GM18907 (cell line): Measurements from ENCODE around the gene CTDP1.

Source experiments
- ATAC-seq: cut with Tn5 transposase; IDR thresholded peaks from one replicate; pipeline ENCODE4 v1.9.1; 2021; ENCODE audit warnings: mild to moderate bottlenecking, moderate library complexity; ENCODE audit not compliant: unreplicated experiment

Gene CTDP1

GRCh38 chr18:79790996-79791972, 111.7 kb downstream of the CTDP1 start:
- no peak for ATAC-seq

GRCh38 chr18:79792096-79792987, 112.7 kb downstream of the CTDP1 start:
- no peak for ATAC-seq

- peak; percentile 60 for ATAC-seq
These were observed 113.4 kb downstream of the CTDP1 start for GRCh38 chr18:79792988-79793355.

- ATAC-seq: no peak
These were observed 115.2 kb downstream of the CTDP1 start for GRCh38 chr18:79794846-79795245.

DNA sequence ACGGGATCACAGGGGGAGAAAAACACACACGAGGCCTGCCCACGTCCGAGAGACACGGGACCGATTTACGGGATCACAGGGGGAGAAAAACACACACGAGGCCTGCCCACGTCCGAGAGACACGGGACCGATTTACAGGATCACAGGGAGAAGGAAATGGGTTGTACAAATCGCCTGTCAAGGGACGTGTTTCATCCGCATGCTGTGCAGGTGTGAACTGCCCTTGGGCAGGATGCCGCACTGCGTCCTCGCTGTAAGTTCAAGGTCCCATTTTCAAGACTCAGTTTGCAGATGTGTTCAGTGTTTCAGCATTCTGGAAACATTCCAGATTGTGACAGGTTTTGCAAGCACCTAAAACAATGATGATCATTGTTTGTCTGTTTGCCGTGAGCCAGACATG, 115.8 kb downstream of the CTDP1 start:
- no peak for ATAC-seq

DNA sequence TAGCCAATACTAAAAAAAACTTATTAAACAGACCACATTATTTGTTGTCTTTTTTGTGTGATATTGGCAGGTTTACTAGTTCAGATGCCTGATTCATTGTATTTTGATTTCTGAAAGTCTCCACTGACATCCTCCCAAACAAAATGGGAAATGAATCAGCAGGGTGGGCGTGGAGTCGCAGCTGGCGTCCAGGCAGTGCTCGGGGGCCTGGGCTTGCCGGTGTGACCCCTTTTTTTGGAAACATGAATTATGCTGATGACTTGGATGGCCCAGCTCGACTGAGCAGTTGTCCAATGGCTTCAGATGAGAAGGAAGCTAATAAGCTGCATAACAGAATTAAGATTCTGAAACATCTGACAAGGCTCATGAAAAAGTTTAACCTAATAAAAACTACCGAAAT, 116.4 kb downstream of the CTDP1 start:
- no peak for ATAC-seq

- ATAC-seq: no peak
These were observed 117.2 kb downstream of the CTDP1 start for GRCh38 chr18:79796531-79797405.

DNA sequence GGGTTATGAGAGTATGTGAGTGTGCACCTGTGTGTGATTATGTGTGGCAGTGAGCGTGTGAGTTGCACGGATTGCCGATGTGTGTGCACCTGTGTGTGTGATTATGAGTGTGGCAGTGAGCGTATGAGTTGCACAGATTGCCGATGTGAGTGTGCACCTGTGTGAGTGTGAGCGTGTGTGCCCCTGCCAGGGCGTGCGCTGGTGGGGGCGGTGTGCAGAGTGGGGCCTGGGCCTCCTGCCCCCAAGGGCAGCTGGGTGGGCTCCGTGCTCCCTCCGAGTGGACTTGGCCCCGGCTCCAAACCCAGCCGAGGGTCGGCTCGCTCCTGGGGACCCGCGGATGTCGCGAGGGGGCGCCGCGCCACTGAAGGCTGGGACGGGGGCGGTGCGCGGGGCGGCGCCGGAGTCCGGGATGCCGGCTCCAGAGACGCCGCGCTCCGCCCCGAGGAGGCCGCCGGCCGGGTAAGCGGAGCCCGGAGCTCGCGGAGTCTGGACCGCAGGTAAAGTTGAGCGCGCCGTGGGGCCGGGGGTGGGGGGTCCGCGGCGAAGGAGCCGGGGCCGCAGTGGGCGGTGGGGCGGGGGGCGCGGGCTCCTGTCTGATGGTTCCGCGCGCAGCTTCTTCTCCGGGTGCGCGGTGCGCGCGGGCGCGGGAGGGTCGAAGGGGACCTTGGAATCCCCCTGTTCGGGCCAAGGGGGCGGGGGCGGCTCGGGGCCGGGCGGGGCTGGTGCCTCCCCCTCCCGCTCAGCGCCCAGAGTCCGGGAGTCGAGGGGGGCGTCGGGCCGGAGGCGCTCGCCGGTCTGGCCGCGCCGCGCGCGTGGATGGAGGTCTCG, 118.1 kb downstream of the CTDP1 start, which contains the start of gene KCNG2:
Gene KCNG2 (plus strand): TSS at position 421 of the 828 bp plus-strand sequence. CDS start 65,730 bp downstream, outside the sequence.
- no peak for ATAC-seq

DNA sequence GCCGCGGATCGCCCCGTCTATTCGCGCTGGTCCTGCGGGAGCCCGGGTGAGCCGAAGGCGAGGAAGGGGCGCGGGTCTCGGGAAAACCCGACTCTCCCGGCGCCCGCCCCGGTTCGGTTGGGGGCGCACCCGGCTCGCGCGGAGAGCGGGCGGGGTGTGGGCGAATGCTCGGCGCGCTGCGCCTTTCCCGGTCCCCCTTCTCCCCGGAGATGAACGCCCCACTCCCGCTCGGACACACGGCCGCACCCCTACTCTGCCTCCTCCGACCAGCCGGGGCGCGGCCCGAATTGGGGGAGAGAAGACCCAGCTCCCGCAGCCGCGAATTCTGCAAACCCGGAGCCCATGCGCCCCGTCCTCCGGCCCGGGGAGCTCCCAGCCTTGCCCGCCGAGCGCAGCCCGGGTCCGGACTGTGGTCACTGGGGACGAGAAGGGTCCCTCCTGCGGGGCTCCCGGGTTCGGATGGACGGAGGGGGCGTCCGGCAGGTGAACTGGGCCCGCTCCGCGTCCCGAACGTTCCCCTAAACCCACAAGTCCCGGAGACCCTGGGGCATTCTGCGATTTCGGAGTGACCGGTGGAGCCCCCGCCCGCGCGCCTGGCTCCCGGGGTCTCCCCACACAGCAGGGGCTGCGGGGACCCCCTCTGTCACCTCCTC, 118.9 kb downstream of the CTDP1 start:
- no peak for ATAC-seq

DNA sequence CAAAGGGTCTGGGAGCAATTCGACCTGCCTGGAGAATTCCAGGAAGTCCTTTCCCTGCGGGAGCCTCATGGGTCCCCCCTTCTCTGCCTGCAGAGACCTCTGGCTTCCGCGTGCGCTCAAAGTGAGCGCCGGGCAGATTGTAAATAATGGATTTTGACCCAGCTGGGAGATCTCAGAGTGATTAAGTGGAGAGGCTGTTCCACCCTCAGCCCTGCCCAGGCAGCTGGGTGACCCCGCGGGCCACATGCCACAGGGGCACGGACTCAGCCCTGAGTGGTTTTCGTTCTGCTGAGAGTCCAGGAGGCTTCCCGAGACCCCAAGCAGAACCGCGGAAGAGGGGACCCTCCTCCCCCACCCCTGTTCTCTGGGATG, 119.4 kb downstream of the CTDP1 start:
- no peak for ATAC-seq

DNA sequence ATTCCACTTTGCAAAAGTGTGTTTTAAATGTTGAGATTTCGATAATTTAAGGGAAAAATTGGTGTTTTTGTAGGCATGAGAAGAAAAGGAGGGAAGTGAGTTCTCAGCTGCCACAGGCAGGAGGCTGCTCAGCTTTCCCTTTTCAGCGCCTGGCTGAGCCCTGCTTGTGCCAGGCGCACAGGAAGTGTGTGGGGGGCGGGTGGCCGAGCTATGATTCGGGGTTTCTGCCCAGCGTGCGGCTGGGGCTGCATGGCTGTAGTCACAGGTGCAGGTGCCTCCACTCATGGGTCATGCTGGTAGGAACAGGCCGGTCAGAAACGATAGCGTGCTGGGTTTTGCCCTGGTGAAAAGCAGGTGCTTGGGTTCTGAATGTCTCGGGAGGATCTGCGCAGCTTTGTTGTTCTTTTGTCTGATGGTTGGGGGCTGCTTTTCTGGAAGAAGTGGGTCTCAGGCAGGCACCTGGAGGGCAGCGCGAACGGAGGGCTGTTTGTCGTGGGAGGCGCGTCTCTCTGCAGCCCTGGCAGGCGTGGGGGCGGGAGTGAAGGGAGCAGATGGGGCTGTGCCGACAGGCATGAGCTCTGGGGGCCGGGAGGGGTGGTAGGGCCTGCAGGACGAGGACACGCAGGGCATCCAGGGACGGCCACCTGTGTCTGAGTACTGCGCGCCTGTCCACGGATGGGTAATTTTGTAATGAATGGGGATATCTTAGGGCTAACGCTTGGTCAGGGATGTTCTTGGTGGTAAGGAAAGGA, 120.2 kb downstream of the CTDP1 start:
- ATAC-seq: no peak

- ATAC-seq: no peak
These were observed 121.0 kb downstream of the CTDP1 start for GRCh38 chr18:79800371-79801180.

DNA sequence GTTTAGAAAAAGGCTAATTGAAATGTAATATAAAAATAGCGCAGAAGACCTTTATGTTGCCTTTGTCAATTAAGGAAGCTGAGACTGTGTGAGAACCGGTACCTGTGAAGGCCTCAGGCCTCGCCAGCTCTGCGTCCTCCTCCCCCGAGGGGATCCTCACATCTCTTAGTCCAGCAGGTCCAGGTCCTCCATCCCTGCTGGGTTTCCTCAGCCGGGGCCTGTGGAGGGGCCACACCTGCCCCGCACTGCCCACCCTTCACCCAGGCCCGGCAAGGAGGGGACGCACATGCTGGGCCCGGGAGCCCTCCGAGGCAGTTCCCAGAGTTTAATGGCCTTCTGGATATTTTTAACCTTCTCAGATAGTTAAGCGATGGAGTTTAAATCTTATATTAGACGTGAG, 121.6 kb downstream of the CTDP1 start:
- no peak for ATAC-seq

DNA sequence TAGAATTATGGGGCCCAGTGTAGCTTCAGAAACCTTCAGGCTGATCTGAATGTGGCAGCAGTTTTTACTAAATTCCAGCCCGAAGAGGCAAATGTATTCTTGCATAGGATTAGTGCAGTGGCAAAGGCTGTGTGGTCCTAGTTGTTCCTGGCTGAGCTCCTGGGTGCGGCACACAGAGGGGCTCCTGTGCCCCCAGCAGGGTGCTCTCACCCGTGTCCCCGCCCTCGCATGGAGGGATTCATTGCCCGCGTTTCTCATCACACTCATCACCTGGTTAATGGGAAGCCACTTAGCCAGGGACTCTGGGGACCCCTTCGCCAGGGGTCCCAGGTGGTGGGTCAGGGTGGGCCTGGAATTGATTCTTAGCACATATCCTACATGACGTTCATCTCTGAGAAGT, 122.0 kb downstream of the CTDP1 start:
- ATAC-seq: no peak

DNA sequence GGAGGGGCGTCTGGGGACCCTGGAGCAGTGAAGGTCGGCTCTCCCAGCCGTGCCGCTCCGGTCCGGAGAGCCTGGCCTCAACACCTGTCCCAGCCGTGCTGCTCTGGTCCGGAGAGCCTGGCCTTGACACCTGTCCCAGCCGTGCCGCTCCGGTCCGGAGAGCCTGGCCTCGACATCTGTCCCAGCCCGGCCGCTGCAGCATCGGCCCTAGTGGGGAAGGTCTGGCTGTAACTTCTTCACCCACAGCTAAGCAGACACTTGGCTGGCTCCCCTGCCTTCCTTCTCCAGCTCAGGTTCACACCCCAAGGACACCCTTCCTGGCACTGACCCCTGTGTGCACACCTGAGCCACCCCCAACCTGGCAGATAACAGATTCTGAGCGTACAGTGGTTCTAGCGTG, 122.7 kb downstream of the CTDP1 start:
- ATAC-seq: no peak

GRCh38 chr18:79803611-79804051, 124.0 kb downstream of the CTDP1 start:
- ATAC-seq: no peak
